ENCODE data around the gene MOAP1.
"Not testable (repeated sequence)": the region's sequence is repeated elsewhere in the genome, so short reads cannot be mapped to it uniquely, and the experiment has no call there.

MOAP1 gene, protein sequence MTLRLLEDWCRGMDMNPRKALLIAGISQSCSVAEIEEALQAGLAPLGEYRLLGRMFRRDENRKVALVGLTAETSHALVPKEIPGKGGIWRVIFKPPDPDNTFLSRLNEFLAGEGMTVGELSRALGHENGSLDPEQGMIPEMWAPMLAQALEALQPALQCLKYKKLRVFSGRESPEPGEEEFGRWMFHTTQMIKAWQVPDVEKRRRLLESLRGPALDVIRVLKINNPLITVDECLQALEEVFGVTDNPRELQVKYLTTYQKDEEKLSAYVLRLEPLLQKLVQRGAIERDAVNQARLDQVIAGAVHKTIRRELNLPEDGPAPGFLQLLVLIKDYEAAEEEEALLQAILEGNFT

DNA sequence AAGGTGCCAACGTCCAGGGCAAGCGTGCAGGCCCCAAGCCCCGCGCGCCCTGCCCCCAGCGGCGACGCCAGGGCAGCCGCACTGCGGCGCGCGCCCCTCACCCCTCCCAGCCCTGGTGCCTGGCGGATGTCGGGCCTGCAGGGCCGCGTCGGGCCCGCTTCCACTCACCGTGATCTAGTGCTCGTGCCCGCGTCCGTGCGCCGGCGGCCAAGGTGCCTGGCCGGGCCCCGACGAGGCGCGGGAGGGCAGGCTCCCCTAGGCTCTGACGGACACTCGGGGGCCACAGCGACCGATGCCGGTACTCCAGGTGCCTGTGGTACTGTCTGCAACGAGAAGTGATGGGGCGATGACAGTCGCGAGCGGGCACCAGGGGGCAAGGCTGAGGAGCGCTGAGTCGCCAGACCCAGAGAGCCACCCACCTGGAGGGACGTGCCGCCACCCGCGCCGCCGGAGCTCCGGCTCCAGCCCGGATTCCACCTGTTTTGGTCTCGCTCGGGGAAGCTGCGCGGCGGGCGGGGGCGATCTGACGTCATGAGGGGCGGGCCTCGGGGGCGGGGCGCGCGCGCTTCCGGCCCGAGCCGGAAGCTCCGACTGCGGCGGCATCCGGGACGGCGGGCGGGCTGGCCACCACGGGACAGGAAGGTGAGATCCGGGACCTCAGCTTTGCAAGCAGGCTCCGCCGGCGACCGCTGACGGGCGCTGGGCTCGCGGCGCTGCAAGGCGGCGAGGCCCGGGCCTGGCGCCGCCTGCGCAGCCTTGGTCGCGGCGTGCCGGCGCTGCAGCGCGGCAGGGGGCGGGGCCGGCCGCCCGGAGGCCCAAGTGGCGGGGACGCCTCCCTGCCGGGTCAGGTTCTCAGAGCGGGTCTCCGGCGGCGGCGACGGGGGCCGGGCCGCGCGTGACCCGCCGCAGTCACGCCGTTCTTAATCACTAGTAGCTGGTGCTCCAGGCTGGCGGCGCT, at the start of gene MOAP1, which contains the start of gene LYSET:
TSS of gene MOAP1 (minus strand) at position 507 of the 958 bp plus-strand sequence. CDS start 655 bp downstream, outside the sequence.
TSS of gene LYSET (plus strand) at position 927 of the 958 bp plus-strand sequence. CDS start 89 bp downstream, outside the sequence.
- DNase-seq = peak; percentile 86

DNA sequence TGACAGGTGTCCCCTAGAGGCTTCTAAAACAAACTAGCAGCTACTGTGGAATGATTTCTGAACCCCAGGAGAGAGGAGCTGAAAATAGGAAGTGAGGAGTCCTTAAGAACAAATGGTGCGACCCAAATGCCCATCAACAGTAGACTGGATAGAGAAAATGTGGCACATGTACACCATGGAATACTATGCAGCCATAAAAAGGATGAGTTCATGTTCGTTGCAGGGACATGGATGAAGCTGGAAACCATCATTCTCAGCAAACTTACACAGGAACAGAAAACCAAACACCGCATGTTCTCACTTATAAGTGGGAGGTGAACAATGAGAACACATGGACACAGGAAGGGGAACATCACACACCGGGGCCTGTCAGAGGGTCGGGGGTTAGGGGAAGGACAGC, 48.4 kb upstream of the MOAP1 start:
- not testable (repeated sequence) for DNase-seq

DNA sequence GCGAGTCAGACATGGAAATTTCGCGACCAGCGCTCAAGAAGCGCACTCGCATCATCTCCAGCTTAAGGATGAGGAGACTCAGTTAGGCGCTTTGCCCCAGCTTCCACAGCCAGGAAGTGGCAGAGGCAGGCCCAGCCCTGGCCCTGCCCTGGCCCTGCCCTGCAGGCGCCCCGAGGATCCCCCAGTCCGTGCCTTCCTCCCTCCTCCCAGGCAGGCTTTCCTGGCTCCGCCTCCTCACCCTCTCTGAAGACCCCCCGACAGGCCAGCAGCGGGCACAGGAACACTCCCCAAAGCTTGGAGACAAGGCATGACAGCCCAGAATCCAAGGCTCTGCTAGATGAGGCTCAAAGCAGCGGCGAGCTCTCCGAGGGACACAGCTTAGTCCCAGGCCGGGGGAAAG, 47.5 kb upstream of the MOAP1 start:
- DNase-seq = no peak

DNA sequence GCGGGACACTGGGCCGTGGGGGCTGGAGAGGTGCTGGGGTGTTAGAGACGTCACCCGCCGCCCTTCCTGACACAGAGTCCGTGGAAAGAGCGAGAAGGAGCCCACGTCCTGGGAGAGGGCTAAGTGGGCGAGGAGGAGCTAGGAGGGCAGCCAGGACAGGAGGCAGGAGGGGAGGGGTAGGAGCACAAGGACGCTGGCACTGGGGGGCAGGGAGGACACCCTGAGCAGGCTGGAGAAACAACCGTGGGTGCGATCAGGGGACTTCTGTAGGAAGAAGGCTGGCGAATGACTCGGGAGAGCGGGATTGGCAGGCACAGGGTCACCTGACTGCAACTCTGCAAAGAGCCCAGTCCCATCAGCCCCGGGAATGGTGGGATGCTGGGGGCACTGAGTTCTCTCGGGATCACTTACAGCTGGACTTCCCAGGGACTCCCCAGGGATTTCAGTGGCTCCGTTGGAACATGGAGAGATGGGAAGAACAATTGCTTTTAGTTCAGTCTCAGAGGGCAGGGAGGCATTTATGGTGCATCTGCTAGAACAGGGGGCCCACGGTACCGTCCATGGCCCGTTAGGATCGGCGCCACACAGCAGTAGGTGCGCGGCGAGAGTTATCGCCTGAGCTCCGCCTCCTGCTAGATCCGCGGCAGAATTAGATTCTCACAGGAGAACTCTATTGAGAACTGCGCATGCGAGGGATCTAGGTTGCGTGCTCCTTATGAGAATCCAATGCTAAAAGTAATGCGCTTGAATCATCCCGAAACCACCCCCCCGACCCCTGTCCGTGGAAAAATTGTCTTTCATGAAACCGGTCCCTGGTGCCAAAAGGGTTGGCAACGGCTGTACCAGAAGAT, 46.7 kb upstream of the MOAP1 start:
- DNase-seq = no peak

DNA sequence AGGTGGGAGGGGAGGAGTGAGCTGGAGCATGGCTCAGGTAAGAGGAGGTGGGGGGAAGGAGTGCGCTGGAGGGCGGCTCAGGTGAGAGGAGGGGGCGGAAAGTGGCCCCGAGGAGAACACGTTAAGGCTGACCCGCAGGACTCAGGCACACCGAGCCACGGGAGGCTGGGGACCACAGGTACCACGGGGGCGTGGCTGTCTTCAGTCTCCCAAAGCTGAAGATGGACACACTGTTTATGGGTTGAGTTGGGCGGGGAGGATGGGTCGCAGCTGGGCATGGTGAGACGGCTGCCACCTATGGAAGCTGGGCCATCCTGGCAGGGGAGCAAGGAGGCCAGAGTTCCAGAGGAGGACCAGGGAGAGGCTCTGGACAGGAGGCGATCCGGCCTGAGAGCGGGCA, 45.8 kb upstream of the MOAP1 start:
- DNase-seq = no peak

DNA sequence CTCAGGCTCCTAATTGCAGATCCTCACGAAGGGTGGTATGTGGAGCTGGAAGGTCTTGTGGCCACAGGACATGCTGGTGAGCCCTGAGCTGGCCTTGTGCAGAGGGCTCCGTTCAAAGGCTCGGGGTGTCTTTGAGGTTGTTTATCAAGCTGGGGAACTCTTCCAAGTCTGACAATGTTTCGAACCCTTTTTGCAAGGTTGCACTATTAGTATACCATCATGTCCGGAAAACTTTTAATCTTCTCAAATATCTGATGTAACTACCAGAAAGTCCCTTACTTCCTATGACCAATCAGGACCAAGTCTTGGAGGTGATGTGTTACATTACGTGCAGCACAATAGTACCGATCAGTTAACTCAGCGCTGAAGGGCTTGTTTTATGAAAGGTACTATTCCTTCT, 43.9 kb upstream of the MOAP1 start:
- DNase-seq = no peak

DNA sequence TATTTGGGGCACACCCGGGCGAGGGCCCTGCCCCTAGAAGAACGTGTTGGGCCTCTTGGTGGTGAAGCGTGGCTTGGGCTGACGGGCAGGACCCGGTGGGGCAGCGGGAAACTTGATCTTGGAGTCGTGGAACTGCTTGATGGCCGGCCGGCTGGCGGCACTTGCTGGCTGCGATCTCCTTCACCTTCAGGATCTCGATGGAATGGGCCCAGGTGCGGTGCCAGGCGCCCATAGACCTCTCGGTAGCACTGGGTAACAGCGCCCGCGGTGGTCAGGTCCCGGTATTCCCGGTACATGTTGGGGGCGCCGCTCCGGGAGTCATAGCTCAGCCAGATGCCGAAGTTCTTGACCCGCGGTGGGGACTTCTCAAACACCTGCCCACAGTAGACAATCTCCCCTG, 38.9 kb upstream of the MOAP1 start:
- no peak for DNase-seq

DNA sequence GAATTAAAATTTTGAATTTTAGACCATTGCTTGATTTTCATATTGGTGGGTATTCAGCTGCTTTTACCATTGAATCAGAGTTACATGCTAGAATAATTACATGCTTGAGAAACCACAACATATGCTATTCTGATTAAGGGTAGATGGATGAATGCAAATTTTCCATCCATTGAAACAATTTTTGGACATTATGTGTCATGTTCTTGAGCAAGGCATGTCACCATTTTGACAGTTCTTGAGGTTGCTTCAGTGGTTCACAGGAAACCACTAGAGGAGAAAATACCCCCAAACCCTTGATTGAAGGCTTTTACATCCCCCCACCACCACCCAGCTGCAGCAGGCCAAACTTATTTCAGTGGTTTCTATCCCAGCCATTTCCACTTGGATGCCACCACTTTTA, 35.8 kb upstream of the MOAP1 start:
- no peak for DNase-seq

DNA sequence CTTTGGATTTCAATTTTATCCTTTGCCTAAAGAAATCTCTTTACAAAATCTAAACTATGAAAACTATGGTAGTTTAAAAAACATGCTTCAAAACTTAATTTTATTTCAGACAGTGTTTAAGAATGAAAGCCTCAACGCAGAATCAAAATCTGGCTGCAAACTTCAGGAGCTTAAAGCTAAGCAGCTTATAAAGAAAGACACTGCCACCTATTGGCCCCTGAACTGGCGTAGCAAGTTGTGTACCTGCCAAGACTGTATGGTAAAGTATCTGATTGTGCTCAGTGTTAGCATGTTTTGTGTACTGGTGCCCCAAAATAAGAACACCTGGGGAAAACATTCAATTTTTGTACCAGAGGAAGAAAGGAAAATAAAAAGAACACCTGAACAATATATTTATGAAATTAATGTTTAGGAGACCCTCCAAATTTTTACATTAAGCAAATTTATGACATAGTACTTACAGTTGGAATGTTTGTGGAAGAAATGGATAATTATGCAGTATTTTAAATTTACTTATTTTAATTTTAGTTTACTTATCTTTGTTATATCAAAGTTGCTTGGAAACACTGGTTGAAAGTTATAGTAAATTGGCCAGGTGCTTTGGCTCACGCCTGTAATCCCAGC, 34.5 kb upstream of the MOAP1 start:
- DNase-seq = peak; percentile 46

DNA sequence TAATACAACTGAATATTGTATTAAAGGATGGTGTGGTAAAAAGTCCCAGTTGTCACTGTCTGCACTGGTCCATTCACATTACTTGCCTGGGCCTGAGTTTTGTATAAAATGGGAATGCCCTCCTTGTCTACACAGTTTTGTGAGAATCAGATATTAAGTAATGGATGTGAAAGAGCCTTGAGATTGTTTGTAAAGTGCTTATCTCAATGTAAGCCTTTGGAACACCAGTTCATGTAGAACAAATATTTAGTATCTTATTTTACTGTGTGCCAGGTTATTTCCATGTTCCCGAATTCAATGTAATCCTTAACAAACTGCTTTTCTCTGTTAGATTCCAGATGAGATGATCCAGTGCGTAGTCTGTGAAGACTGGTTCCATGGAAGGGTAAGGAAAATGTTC, 29.9 kb upstream of the MOAP1 start:
- no peak for DNase-seq

DNA sequence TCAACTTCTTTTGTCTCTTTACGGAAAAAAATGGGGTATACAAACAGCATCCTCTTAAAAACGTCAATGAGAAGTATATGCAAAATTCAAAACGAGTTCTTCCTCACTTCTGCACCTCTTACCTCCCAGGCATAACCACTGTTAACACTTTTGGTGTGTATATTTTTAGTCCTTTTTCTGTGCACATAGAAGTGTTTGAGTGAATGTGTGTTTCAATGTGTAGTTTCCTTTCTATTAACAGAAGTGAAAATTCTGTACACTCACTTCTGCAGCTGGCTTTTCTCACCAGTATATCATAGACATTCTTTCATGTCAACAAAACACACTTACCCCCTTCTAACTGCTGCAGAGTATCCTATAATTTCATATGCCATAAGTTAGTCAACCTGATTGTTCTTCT, 27.7 kb upstream of the MOAP1 start:
- no peak for DNase-seq

DNA sequence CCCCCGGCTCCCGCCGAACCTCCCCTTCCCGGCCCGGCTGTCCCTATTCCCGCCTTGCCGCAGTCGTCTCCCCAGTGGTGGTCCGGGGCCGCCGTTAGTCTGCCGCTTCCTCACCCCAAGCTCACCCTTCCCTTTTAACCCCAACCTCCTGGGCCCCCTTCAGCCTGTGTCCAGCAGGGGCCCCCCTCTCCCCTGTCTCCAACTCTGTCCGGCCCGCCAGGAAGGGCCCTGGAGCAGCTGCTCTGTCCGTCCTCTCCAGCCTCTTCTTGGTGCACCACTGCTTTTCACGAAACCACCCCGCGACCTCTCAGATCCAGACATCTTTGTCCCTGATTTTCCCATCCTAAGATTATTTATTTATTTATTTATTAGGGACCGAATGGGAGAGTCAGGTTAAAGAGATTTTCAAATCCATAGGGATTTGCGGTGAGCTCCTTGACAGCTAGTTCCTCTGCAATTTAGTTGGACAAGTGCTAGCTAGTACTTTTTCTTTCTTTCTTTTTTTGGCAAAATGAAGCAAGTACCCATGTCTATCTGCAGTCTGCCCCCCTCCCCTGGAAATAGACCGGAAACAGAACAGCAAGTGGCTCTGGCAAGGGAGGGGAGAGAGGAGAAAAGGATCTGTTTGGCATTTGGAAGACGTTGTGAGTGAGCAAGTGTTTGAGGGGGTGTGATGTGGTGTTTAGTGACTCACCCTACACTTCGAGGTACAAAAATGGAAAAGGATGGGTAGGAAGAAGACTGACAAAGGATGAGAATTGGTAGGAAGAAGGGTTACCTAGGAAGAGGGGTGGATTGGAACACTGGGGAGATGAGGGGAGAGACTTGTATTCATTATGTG, 23.0 kb upstream of the MOAP1 start:
- DNase-seq = no peak

DNA sequence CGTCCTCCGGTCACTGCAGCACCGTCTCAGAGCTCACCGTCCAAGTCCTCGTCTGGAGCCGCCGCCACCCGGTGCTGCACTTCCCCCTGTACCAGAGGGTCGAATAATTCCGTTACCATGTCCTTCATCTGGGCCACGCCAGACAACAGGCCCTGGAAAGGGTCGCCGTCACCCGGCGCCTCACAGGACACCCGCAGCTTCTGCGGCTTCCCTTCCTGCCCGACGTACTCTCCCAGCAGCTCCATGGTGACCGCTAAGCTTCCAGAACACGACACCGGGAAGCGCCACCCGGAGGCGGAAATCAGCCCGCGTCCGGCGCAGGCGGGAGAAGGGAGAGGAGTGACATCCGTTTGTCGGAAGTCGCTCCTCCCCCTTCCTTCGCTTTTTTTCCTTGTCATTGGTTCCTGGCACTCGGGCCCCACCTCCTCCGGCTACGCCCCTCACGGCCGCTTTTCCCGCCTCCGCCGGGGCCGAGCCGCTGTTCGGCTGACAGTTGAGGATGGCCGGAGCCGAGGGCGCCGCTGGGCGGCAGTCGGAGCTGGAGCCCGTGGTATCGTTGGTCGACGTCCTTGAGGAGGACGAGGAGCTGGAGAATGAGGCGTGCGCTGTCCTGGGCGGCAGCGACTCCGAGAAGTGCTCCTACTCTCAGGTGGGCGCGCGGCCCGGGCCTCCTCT, 22.2 kb upstream of the MOAP1 start, which contains the start of the genes GON7 and UBR7:
TSS of gene GON7 (minus strand) at position 273 of the 675 bp plus-strand sequence. CDS start at position 245, 28 bp downstream.
TSS of gene UBR7 (plus strand) at position 464 of the 675 bp plus-strand sequence. CDS start at position 500, 36 bp downstream.
- DNase-seq = peak; percentile 87

DNA sequence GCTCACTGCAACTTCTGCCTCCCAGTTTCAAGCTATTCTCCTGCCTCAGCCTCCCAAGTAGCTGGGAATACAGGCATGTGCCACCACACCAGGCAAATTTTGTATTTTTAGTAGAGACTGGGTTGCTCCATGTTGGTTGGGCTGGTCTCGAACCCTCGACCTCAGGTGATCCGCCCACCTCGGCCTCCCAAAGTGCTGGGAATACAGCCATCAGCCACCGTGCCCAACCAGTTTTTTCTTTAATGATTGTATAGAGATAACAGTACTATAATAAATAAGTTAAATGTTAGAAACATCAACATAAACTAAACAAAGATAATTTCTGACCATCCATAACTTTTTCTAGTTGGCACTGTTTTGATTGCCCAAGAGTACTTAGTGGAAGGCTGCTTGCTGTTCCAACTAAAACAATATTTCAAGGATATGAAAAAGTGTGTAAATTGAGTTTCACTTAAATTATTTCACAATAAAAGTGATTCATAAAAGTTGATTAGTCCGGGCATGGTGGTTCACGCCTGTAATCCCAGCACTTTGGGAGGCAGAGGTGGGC, 16.5 kb upstream of the MOAP1 start:
- no peak for DNase-seq

DNA sequence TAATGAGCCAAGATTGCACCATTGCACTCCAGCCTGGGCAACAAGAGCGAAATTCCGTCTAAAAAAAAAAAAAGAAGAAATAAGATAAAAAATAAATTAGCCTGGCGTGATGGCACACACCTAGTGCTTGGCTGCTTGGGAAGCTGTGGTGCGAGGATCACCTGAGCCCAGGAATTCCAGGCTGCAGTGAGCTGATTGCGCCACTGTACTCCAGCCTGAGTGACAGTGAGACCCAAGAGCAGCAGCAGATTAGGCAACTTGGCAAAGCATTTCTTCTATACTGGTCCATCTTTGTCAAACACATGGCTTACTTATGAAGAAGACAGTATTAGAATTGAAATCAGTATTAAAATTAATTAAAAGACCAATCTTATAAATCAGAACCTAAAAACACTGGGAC, 15.9 kb upstream of the MOAP1 start:
- DNase-seq = no peak

DNA sequence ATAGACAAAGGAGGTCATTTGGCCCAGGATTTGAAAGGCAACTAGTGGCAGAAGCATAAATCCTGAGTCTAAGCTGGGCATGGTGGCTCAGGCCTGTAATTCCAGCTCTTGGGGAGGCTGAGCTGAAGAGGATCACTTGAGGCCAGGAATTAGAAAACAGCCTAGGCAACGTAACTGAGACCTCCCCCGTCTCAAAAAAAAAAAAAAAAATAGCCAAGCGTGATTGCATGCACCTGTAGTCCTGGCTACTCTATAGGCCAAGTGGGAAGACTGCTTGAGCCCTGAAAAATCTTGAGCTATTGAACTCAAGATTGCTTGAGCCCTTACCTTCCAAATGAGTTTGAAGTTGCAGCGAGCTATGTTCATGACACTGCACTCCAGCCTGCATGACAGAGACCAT, 14.3 kb upstream of the MOAP1 start:
- no peak for DNase-seq

DNA sequence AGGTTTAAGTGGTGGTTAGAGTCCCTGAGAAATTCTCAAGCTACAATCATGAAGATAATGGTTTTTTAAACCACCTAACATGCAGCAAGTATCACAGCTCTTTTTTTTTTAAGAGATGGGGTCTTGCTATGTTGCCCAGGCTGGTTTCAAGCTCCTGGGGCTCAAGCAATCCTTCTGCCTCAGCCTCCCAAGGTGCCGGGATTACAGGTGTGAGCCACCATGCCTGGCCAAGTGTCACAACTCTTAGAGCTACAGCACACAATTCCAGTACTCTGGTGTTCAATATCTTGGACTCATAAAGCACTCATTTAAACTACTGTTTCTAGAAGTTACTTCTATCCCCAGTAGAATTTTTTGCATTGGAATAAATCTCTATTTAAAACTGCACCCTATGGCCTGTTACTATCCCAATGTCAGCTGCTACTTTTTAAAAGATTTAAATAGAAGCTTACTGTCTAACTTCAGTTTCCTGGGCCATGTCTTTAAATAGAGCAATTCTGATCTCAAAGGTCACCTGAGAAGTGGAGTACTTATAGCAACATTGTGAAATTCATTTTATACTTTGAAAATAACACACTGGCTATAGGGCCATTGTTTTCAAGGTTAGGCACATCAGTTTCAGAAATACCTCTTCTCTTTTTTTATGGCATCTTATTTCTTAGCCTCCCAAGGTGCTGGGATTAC, 10.8 kb upstream of the MOAP1 start:
- no peak for DNase-seq

DNA sequence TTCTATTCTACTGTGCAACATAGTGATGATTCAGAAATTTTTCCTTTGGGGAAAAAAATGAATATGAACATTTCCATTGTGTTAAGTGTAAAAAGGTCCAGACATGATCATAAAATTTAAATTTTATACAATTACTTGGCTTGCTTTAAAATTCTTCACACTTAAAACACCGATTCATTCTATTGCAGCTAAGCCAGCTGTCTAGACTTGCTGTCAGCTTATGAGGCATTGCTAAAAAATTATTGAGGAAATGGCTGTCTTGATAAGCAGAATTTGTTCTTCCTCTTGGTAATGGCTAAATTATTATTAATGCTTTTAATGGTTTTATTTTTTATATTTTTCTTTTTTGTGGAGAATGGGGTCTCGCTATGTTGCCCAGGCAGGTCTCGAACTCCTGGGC, 2.3 kb upstream of the MOAP1 start:
- no peak for DNase-seq

DNA sequence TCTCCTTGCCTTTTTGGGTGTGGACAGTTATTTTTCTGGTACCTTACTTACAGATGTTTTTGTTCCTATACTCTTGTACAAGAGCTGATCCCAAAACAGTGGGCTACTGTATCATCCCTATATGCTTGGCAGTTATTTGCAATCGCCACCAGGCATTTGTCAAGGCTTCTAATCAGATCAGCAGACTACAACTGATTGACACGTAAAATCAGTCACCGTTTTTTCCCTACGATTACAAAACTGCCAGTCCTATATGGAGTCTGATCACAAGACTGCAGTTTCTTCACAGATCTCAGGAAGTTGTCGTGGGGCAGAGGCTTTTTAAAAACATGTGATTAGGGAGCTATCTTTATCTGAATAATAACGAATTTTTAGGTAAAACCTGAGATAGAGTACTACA, 1.8 kb upstream of the MOAP1 start:
- DNase-seq = no peak

DNA sequence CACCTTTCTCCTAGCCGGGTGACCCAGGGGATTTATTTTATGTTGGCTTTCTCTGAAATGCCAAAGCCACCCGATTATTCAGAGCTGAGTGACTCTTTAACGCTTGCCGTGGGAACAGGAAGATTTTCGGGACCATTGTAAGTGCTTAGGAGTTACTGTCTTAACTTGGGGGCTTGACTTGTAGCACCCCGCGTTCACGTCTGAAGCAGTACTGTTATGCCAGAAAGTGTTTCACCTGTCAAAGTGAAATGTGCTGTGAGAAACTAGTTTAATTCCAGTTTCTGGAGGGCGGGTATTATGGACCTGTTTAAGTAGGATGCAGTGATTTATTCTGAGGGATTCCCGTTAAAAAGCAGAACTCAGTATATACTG, 638 bp upstream of the MOAP1 start:
- no peak for DNase-seq
